GM20000 (cell line): Measurements from ENCODE around the gene SCN1A.

ENCODE experiments used
- DNase-seq: peaks from one replicate; pipeline ENCODE4 v3.0.0; 2012; ENCODE audit warnings: low spot score
- CTCF ChIP-seq: IDR thresholded peaks from 2 replicates; pipeline ENCODE4 v1.5.1; 2012; ENCODE audit warnings: mild to moderate bottlenecking, control low read depth; ENCODE audit errors: extremely low read depth, missing control alignments

Gene SCN1A

DNA sequence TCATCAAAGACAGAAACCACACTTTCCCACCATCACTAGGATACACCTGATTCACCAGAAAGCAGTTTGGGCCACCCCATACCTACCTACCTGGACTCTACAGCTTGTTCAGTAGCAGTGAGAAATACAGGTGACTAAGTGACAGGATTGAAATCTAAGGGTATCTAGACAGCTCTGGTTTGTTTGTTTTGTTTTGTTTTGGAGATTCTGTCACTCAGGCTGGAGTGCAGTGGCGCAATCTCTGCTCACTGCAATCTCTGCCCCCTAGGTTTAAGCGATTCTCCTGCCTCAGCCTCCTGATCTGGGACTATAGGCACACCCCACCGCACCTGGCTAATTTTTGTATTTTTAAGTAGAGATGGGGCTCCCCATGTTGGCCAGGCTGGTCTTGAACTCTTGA, 177.4 kb downstream of the SCN1A start:
- TF ChIP-seq CTCF: no peak
- no peak for DNase-seq

DNA sequence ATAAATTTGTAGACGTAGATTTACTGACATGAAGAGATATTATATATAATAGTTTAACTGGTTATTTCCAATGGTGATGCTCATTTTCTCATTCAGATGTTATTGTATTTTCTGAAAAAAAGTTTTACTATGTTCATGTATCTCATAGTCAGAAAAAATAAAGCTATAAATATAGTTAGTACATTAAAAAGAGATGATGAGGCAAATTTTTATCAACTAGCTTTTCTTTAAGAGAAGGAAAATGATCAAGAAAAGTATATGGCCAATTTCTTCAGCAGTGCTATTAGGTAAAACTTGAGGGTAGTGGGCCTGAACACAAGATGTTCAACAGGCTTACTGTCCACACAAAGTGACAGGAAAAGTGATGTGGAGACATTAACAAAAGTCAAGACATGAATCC, 186.0 kb downstream of the SCN1A start:
- TF ChIP-seq CTCF: no peak
- no peak for DNase-seq

DNA sequence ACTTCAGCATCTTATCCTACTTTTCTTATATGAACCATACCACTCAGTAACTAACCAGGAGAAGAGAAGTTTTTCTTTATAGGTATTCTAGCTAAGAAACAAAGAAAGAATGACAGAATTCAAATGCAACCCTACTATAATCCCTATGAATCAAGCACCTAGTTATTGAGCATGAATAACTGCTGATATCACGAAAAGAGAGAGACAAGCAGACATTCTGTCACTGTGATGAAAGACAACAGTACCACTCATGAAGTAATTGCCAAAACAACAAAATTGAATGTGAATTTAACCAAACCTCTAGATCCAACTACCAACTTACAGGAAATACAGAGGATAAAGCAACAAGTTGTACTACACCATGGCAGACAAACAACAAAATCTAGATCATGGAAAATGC, 189.6 kb downstream of the SCN1A start:
- no peak for DNase-seq
- no peak for TF ChIP-seq CTCF
